Mucosa of rectum (tissue), 2 donors: ENCODE results near the gene LRRC10.

Experiments
- H3K27ac ChIP-seq, 2 donors: one replicate each; pipeline ENCODE4 v1.7.0; 2013; ENCODE audit warnings: inconsistent platforms in 2 of 2, low read depth in 2 of 2, low read length in 2 of 2
- H3K27me3 ChIP-seq, 2 donors: one replicate each; pipeline ENCODE4 v1.7.0; 2013; ENCODE audit warnings: low read length in 2 of 2; ENCODE audit not compliant: control insufficient read depth in 2 of 2, insufficient read depth in 2 of 2
- H3K36me3 ChIP-seq, 2 donors: one replicate each; pipeline ENCODE4 v1.7.0; 2013; ENCODE audit warnings: low read length in 2 of 2; ENCODE audit not compliant: control insufficient read depth in 2 of 2, insufficient read depth in 2 of 2
- H3K4me1 ChIP-seq, 2 donors: one replicate each; pipeline ENCODE4 v1.7.0; 2013; ENCODE audit warnings: low read length in 2 of 2, mild to moderate bottlenecking in 1 of 2; ENCODE audit not compliant: control insufficient read depth in 2 of 2, insufficient read depth in 2 of 2
- H3K4me3 ChIP-seq, 2 donors: one replicate each; pipeline ENCODE4 v1.7.0; 2013; ENCODE audit warnings: low read length in 2 of 2
- H3K9ac ChIP-seq, 2 donors: one replicate each; pipeline ENCODE4 v1.7.0; 2013; ENCODE audit warnings: low read length in 2 of 2, low read depth in 1 of 2, mild to moderate bottlenecking in 1 of 2
- H3K9me3 ChIP-seq, 2 donors: one replicate each; pipeline ENCODE4 v1.7.0; 2013; ENCODE audit warnings: low read length in 2 of 2; ENCODE audit not compliant: control insufficient read depth in 2 of 2
- donor health status: healthy.
- donor health status: Normal muscosa, but diverticular disease.

LRRC10 gene

GRCh38 chr12:69575346-69575745, 35.4 kb downstream of the LRRC10 start:
- H3K9ac ChIP-seq, result no peak overlapping the region
- H3K27me3 ChIP-seq, result no peaks in the 10 kb centered on the region
- no peaks in the 10 kb centered on the region for H3K9me3 ChIP-seq
- no peaks in the 10 kb centered on the region for H3K4me1 ChIP-seq
- H3K36me3 ChIP-seq, result peaks cover 24 to 29% of the 10 kb centered on the region in 2 donors
- no peak overlapping the region for H3K4me3 ChIP-seq
- H3K27ac ChIP-seq, result no peak overlapping the region

GRCh38 chr12:69570545-69571399, 39.9 kb downstream of the LRRC10 start:
- Histone ChIP-seq H3K4me3 (no peak overlapping the region), H3K9me3 (no peaks in the 10 kb centered on the region), H3K4me1 (no peaks in the 10 kb centered on the region), H3K27ac (no peak overlapping the region), H3K27me3 (no peaks in the 10 kb centered on the region), H3K36me3 (peaks cover 24 to 46% of the 10 kb centered on the region in 2 donors), H3K9ac (no peak overlapping the region)

GRCh38 chr12:69570000-69570516, 40.6 kb downstream of the LRRC10 start:
- Histone ChIP-seq H3K36me3 (peaks cover 20 to 43% of the 10 kb centered on the region in 2 donors), H3K27ac (no peak overlapping the region), H3K4me3 (no peak overlapping the region), H3K9me3 (no peaks in the 10 kb centered on the region), H3K27me3 (no peaks in the 10 kb centered on the region), H3K4me1 (no peaks in the 10 kb centered on the region), H3K9ac (no peak overlapping the region)

DNA sequence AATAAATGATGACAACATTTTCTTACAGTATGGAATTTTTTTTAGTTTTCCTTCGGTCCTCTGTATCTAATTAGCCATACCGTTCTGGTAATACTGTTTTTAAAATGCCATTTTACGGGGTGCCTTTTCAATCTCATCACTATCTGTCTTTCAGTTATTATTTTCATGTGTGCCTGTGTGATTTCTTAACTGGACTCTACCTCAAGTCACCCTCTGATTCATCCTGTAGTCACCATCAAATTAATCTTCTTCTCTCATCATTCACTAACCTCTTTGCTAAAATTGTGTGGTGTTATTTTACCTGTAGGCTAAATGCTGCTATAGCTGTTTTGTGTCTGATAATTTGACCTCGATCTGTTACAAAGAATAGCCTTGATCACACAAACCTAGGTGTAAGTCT, 41.5 kb downstream of the LRRC10 start:
- H3K4me3 ChIP-seq, result no peak overlapping the region
- no peaks in the 10 kb centered on the region for H3K9me3 ChIP-seq
- H3K9ac ChIP-seq, result no peak overlapping the region
- H3K27ac ChIP-seq, result no peak overlapping the region
- H3K4me1 ChIP-seq, result no peaks in the 10 kb centered on the region
- H3K27me3 ChIP-seq, result no peaks in the 10 kb centered on the region
- peaks cover 12 to 39% of the 10 kb centered on the region in 2 donors for H3K36me3 ChIP-seq

DNA sequence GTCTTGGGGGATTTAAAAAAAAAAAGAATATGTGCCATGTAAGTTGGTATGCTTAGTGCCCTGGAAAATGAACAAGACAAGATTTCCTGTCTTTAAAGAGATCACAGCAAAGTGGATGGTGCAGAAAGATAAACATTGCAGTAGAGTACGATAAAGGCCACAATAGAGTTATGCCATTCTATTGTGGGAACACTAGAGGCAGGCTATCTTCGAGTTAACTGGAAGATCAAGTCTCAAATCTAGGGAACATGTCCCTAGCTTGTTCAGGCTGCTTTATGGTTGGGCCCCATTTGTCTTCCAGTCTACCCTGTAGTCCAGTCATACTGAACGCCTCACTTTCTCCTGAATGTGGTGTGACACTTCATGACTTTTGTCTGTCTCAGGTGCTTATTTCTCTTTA, 44.1 kb downstream of the LRRC10 start:
- H3K9ac ChIP-seq, result no peak overlapping the region
- H3K4me1 ChIP-seq, result no peaks in the 10 kb centered on the region
- H3K27me3 ChIP-seq, result no peaks in the 10 kb centered on the region
- peaks cover 6 to 26% of the 10 kb centered on the region in 2 donors for H3K36me3 ChIP-seq
- no peaks in the 10 kb centered on the region for H3K9me3 ChIP-seq
- H3K4me3 ChIP-seq, result no peak overlapping the region
- no peak overlapping the region for H3K27ac ChIP-seq

GRCh38 chr12:69563166-69563762, 47.4 kb downstream of the LRRC10 start:
- no peaks in the 10 kb centered on the region for H3K9me3 ChIP-seq
- H3K36me3 ChIP-seq, result peaks cover 6 to 10% of the 10 kb centered on the region in 2 donors
- no peak overlapping the region for H3K4me3 ChIP-seq
- H3K27ac ChIP-seq, result no peak overlapping the region
- no peak overlapping the region for H3K9ac ChIP-seq
- H3K27me3 ChIP-seq, result no peaks in the 10 kb centered on the region
- no peaks in the 10 kb centered on the region for H3K4me1 ChIP-seq
